ENCODE measurements around the gene PHYKPL.
"Not testable (repeated sequence)": the region's sequence is repeated elsewhere in the genome, so short reads cannot be mapped to it uniquely, and the experiment has no call there.

Gene PHYKPL

DNA sequence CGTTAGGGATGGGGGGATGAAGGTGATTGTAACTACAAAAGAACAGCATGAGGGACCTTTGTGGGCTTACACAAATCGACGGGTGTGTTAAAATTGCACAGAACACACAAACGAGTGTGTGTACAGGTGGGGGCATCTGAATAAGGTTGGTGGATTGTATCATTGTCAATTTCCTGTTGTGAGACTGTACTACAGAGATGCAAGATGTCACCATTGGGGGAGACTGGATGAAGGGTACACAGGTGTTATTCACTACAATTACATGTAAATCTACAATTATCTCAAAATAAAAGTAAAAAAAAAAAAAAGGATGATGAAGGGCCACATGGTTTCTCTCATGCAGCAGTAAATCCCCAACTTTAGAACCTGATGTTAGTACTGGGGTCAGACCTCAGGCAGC, 31.4 kb upstream of the PHYKPL start:
- DNase-seq (ENCODE audit: low spot score) = no peak

DNA sequence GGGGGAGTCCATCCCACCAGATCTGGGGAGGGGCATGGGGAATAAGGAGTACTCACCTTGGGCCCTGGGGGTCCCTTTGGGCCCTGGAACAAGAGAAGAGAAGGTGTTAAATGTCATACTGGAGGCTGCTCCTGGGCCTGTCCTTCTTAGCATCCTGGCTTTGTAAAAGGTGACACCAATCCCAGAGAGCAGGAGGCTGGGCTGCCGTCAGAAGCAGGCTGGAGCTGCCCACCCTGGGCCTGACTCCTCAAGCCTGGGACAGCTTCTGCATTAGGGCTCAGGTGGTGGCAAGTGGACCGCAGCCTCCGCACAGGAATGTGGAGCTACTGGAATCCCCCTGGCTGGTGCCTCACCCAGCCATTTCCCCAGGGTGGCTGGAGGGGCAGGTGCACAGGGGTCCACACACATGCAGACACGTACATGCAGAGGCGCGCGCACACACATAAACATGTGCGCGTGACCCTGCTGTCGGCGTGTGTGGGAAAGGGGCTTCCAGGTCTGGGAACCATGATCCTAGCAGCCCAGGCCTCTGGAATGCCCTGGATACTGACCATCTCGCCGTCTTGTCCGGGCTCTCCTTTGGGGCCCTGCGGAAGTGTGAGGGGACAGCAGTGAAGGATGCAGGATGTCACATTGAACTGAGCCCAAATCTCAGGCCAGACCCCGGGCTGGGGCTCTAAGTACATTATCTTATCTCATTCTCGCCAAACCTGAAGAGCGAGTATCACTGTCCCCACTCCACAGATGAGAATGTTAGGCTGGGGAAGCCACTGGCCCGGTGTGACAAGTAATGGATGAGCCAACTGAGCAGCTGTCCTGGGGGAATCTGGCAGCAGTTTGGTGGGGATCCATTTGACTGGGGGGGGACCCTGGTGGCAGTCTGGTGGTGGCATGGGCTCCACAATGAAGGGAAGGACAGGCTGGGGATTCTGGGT, 29.3 kb upstream of the PHYKPL start:
- DNase-seq (ENCODE audit: low spot score) = no peak

DNA sequence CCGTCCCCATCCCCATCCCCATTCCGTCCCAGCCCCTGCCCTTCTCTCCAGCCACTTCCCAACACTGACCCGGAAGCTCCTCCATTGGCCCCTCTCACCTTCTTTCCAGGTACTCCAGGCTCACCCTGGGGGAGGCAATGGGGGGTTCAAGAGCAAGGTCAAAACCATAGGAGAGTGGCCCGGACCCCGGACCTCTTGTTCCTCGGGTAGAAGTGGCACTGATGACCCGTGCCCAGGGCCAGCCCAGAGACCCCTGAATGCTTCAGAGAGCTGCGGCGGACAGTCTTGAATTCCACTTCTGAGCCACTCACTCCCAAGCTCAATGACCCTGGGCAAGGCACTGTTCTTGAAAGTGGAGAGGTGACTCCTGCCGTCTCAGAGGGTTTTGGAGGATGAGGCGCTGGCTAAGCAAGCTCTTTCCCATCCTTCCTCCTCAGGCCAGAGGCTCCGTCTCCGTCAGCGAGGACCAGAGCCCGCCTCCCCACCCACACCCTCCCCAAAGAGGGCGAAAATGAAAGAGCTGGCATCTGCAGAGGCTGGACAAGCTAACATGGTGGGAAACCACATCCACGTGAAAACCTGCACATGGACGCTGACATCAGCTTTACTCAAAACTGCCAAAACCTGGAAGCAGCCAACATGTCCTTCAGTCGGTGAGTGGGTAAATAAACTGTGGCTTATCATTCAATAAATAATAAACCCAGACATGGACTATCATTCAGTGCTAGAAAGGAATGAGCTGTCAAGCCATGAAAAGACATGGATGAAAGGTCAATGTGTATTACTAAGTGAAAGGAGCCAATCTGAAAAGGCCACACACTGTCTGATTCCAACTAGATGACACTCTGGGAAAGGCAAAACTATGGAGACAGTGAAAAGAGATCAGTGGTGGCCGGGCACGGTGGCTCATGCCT, 27.3 kb upstream of the PHYKPL start:
- no peak for DNase-seq (ENCODE audit: low spot score)

DNA sequence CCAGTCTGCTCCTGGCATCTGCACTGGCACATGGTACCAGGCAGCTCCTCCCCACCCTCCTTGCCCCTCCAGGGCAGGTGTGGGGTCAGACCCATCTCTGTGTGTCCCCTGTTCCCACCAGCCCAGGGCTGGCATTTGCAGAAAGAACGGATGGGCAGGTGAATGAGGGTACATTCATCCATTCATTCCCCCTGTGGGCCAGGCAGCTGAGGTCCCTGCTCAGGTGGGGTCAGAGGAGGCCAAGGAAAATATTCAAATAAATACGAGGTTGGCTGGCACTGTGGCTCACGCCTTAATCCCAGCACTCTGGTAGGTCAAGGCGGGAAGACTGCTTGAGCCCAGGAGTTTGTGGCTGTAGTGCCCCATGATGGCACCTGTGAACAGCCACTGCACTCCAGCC, 25.0 kb upstream of the PHYKPL start:
- DNase-seq (ENCODE audit: low spot score) = no peak

DNA sequence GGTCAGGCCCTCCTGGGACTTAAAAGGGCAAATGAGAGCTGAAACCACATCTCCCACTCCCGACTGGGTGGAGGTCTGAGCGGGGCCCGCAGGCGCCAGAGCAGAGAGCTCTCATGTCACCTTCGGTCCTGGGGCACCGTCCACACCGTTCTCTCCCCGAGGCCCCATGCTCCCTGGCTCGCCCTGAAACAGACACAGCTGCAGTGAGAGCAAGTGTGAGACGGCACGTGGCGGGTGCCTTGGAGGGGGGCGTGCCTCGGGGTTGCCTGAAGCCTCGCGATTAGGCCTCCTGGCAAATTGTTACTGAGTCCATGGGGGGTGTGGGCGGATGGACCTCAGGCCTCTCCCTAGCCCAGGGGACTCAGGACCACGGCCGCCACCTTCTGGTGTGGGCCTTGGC, 24.1 kb upstream of the PHYKPL start:
- DNase-seq (ENCODE audit: low spot score) = no peak

DNA sequence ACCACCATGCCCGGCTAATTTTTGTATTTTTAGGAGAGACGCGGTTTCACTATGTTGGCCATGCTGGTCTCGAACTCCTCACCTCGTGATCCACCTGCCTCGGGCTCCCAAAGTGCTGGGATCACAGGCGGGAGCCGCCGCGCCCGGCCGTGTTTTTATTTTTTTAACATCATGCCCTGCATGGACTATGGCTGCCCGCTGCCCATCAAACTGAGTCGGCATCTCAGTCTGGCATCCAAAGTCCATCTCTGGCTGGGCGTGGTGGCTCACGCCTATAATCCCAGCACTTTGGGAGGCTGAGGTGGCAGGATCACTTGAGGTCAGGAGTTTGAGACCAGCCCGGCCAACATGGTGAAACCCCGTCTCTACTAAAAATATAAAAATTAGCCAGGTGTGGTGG, 21.0 kb upstream of the PHYKPL start:
- DNase-seq (ENCODE audit: low spot score) = not testable (repeated sequence)

DNA sequence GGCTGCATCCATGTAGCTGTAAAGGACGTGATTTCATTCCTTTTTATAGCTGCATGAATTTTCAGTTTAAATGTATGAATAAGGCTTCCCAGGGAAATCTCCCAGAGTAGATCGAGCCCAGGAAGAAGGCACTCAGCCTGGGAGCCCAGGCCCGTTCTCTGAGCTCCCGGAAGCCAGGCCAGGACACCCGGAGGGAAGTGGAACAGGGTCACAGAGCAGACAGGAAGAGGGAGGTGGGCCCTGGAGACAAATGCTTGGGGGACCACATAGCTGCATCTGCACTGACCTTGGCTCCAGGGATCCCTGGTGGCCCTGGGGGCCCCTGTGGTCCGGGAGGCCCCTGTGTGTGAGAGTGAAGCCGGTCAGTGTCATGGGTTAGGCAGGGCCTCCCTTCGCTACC, 19.7 kb upstream of the PHYKPL start:
- no peak for DNase-seq (ENCODE audit: low spot score)

DNA sequence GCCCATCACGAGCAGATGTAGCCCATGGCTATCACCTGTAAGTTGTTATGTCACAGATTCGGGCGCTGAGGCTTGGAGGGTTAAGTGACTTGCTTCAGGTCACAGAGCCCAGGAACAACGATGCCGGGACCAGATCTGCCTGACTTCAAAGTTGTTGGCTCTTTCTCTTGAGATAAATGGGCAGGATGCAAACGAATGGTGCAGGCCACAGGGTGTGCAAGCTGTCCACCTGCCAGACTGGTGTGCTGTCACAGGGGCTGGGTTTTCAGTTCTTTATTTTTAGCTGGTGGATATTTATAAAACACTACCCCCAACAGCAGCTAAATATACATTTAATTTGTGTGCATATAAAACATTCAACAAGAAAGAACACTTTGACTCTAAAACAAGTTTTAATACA, 17.7 kb upstream of the PHYKPL start:
- no peak for DNase-seq (ENCODE audit: low spot score)

DNA sequence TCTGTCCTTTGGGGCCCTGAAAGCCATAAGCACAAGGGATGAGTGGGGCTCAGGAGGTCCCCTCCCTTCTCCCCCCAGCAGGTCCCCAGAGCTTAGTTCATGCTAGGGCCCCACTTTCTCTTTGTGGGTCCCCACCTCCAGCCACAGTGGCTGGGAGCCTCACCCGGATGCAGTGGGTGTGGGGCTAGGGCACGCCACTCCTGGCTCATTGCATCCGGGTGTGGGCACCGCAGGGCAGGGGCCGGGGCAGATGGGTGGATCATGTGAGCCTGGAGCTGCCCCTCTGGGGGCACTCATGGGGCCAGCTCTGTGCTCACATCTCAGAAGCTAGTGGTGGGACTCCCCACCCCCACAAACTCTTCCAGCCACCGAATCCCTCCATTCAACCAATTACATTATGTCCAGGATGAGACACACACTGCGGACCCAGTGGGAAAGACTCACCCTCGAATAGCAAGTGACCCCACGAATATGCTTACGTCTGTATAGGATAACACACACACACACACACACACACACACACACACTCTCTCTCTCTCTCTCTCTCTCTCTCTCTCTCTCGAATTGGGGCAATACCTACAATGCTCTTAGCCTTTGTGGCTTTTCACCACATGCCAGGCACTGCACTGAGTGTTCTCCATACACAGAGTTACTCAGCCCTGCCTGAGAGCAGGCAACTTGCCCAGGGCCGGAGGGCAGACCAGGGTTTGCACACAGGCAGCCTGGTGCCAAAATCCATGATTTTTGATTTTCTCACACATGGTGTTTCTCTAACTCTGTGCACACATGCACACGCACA, 16.8 kb upstream of the PHYKPL start:
- no peak for DNase-seq (ENCODE audit: low spot score)

DNA sequence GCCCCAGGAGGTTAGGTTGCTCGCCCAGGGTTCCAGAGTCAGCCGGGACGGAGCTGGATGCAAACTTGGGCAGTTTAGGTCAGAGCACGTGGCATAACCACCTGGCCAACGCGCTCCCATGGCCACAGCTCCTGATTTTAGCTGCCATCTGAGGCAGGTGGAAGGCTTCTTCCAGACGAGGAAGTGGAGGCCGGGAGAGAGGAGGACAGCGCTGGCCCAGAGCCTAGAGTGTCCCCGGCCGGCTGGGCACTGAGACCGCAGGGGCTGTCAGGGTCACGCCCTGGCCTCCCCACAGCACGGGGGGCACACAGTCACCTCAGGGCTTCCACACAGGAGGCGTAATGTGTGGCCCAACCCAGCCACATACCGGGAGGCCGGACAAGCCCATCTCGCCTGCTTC, 16.1 kb upstream of the PHYKPL start:
- DNase-seq (ENCODE audit: low spot score) = no peak

DNA sequence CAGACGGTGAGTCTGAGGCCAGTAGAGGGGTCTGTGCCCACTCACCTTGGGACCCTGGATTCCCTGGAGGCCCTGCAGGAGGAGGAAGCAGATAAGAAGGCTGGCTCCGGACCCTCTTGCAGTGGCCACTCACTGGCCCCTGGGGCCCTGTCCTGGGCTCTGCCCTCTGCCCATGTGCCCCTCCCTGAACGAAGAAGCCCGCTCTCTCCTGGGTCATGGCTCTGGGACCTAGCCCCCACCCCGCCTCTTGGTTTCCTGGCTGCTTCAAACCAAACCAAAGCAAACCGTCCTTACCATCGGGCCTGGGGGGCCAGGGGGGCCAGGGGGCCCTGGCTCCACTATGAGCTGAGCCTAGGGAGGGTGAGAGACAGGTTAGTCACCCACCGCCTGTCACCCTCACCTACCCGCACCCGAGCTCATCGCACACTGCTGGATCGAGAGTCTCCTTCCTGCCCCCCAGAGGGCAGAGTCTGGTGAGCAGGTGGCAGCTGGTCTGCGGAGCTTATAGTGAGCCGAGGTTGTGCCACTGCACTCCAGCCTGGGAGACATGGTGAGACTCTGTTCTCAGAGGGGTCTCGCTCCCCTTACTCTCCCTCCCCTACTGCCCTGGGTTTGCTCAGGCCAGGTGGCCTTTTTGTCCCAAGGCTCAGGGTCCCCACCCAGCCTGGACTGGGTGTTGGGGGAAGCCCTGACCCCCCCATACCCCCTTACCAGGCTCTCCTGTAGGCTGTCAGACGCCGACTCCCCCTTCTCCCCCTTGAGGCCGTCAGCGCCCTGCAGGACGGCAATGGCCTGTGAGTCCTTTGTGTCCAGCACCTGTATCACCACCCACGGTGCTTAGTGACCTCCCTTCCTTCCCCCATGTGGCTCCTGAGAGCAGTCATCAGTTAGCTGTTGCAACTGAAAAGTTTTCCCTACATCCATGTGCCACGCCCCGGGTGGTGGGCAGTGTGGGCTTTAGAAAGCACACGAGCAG, 15.2 kb upstream of the PHYKPL start:
- DNase-seq (ENCODE audit: low spot score) = no peak

DNA sequence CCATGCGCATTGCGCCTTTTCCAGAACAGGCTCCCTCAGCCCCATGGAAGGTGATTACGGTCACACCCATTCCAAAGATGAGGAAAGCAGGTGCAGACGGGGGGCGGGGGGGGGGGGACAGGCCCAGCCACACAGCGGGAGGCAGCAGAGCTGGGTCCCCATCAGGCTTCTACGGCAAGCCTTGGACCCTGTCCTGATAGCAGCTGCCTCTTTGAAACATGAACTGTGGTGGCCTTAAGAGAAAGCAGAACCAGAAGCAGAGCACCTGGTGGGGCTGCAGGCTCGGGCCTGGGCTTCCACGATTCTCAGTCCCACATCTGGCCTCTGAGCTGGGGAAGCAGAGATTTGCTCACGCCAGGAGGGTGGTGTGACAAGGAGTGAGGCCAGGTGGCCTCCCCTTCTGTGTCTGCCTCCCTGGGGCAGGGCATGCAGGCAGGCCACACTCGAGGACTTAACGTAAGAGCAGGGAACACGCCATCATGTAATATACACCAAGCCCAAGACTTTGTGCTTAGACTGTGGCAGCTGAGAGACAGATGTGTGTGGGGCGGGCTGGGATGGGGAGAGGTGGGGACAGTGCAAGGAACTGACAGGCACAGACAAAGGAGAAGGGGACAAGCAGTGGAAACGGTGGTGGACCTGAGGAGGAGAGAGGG, 14.2 kb upstream of the PHYKPL start:
- DNase-seq (ENCODE audit: low spot score) = no peak

DNA sequence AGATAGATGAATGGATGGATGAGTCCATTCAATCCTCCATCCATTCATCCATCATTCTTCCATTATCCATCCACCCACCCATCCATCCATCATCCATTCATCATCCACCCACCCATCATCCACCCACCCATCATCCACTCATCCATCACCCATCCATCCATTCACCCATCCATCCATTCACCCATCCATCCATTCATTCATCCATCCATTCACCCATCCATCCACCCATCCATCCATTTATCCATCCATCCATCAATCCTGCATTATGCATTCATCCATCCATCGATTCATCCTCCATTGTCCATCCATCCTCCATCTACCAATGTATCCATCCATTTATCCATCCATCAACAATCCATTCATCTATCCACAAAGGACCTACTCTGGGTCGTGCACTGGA, 12.8 kb upstream of the PHYKPL start:
- DNase-seq (ENCODE audit: low spot score) = no peak

DNA sequence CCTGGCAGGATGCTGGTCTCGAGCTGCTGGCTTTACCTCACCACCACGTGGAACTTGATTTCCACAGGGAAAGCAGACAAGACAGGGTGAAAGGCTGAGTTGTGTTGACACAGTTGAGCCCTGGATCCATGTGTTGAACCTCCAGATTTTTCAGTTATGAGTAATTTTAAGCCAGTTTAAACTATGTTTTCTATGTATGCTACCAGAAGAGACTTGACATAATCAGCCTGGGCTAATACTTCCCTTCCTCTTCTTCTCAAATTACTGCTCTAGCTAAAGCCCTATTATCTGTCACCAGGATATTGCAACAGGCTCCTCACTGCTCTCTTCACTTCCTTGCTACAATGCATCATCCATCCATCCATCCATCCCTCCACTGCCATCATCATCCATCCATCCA, 12.0 kb upstream of the PHYKPL start:
- DNase-seq (ENCODE audit: low spot score) = no peak

DNA sequence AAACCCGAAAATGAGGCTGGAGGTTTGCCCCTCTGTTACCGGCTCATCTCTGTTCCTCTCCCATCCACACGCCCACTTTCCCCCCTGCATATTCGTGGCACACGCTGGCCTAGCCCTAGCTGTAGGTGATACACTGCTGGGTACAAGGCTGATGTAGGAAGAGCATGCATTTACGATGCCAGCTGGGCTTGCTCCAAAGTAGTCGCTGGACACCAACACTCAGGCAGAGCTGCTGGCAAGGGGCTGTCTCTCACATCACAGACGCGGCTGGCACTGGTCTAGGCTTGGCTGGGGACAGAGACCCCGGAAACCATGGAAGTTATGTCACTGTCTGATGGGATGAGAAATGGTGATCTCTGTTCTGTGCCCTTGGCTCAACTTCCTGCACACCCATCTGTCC, 9.8 kb upstream of the PHYKPL start:
- DNase-seq (ENCODE audit: low spot score) = no peak

DNA sequence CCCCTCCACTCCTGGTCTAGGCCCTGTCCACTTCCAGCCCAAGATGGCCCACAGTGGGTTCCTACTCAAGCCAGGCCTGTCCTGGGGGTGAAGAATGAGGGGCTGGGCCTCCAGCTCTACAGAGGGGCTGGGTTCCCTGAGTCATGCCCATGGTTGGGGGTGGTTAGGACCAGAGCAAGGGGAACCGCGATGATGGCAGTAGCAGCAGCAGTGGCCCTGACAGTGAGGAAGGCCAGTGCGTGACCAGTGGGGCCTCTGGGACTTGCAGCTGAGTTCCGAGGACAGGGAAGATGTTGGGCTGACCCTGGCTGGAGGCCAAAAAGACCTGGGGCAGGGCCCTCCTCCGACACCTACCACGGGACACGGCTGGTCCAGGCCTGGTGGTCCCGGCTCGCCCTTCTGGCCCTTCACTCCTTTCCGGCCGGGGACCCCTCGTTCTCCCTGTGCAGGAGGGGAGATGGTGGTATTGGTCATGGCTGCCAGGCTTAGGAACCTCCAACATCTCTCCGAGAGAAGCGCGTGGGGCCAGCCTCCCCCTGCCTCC, 9.2 kb upstream of the PHYKPL start:
- DNase-seq (ENCODE audit: low spot score) = no peak

DNA sequence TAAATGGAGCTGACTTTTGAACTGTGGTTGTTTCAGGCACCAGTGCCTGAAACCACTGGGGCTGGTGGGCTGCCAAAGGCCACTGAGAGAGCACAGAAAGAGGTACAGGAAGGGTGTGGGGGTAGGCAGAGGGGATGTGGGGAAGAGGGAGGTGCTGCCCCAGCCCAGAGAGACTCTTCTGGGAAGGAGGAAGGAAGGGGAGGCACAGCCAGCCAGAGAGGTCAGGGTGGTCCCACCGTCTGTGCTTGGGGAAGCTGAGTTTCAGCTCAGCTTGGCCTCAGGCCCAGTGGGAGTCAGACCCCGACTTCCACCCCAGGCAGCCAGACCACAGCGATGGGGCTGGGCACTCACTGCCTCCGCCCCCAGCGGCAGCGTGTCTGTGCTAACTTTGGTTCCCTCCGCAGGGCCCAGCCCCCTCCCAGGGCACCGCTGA, 8.6 kb upstream of the PHYKPL start:
- DNase-seq (ENCODE audit: low spot score) = no peak

DNA sequence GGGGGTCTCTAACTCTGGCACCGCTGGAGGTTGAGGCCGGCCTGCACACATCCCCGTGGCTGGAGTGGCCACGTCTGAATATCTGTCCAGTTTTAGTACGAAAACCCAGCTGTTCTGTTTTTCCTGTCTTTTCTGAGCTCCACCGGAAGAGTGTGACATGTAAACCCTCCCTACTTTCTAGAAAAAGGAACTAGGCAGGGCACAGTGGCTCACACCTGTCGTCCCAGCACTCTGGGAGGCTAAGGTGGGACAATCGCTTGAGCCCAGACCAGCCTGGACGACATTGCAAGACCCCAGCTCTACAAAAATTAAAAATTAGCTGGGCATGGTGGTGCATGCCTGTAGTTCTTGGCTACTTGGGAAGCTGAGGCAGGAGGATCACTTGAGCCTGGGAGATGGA, 8.2 kb upstream of the PHYKPL start:
- no peak for DNase-seq (ENCODE audit: low spot score)

DNA sequence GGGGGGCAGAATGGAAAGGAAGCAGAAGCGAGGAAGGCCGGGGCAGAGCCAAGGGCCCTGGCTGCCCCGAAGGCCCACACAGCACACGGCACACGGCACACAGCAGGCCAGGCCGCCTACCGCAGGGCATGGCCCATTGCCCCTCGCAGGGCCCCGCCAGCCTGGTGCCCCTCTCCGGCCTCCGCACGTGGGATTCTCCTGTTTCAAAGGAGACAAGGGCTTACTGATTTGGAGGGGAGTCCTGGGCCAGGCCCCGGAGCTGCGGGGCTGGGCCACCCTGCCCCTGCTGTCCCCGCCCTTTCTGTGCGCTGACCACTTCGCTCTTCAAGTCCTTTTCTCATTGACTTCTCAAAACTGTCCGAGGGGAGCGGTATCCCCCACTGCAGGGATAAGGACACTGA, 7.7 kb upstream of the PHYKPL start:
- no peak for DNase-seq (ENCODE audit: low spot score)

DNA sequence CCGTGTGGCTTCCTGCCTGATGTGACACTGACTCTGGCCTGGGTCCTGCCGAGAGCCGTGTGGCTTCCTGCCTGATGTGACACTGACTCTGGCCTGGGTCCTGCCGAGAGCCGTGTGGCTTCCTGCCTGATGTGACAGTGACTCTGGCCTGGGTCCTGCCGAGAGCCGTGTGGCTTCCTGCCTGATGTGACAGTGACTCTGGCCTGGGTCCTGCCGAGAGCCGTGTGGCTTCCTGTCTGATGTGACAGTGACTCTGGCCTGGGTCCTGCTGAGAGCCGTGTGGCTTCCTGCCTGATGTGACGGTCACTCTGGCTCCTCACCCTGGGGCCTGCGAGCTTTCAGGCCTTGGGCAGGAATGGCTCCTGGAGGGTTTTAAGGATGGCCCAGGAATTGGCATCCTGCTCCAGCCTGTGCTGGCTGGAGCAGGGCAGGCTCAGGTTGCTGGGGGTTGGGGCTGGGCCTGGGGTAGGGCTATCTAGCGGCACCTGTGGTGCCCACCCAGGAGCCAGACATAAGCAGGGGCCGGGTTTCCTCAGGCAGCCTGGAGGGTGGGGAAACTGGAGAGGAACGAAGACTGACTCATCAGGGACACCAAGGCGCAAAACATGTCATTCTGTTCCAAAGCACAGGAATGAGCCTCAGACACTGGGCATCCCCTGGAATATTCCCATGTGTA, 7.2 kb upstream of the PHYKPL start:
- not testable (repeated sequence) for DNase-seq (ENCODE audit: low spot score)
